HG02943 (cell line): ENCODE data around the gene MVB12B.

Source experiments
- ATAC-seq: cut with Tn5 transposase; IDR thresholded peaks from one replicate; pipeline ENCODE4 v1.9.1; 2021; ENCODE audit warnings: mild to moderate bottlenecking, low read depth, moderate library complexity; ENCODE audit not compliant: unreplicated experiment

MVB12B gene

GRCh38 chr9:126302730-126303129, 23.9 kb upstream of the MVB12B start:
- ATAC-seq, result no peak

- ATAC-seq, result no peak
Measured at GRCh38 chr9:126303488-126303887, 23.1 kb upstream of the MVB12B start.

GRCh38 chr9:126304207-126304970, 22.2 kb upstream of the MVB12B start:
- ATAC-seq, result no peak

- ATAC-seq, result no peak
Measured at GRCh38 chr9:126304971-126305320, 21.7 kb upstream of the MVB12B start.

GRCh38 chr9:126306071-126306647, 20.5 kb upstream of the MVB12B start:
- no peak for ATAC-seq

GRCh38 chr9:126307322-126308061, 19.1 kb upstream of the MVB12B start:
- ATAC-seq, result no peak

- no peak for ATAC-seq
Measured at GRCh38 chr9:126309427-126310189, 17.0 kb upstream of the MVB12B start.

GRCh38 chr9:126312584-126313551, 13.8 kb upstream of the MVB12B start:
- no peak for ATAC-seq

- no peak for ATAC-seq
Measured at GRCh38 chr9:126316085-126316655, 10.5 kb upstream of the MVB12B start.

GRCh38 chr9:126317513-126317912, 9.1 kb upstream of the MVB12B start:
- no peak for ATAC-seq

- no peak for ATAC-seq
Measured at GRCh38 chr9:126318858-126319257, 7.8 kb upstream of the MVB12B start.

- ATAC-seq, result no peak
Measured at GRCh38 chr9:126319671-126320070, 7.0 kb upstream of the MVB12B start.

- no peak for ATAC-seq
Measured at GRCh38 chr9:126320158-126320922, 6.3 kb upstream of the MVB12B start.

GRCh38 chr9:126321742-126322141, 4.9 kb upstream of the MVB12B start:
- no peak for ATAC-seq

GRCh38 chr9:126325821-126326220, 808 bp upstream of the MVB12B start:
- ATAC-seq, result no peak

- ATAC-seq, result no peak
Measured at GRCh38 chr9:126327006-126327713, 531 bp downstream of the MVB12B start.

- ATAC-seq, result no peak
Measured at GRCh38 chr9:126327714-126328185, 1.1 kb downstream of the MVB12B start.

- no peak for ATAC-seq
Measured at GRCh38 chr9:126328407-126328806, 1.8 kb downstream of the MVB12B start.
